HG03139 (cell line): ENCODE results near the gene DNAH14.
"Not testable (repeated sequence)": the region's sequence is repeated elsewhere in the genome, so short reads cannot be mapped to it uniquely, and the experiment has no call there.

Experiments
- ATAC-seq: cut with Tn5 transposase; IDR thresholded peaks from one replicate; pipeline ENCODE4 v1.9.1; 2021; ENCODE audit not compliant: unreplicated experiment

The DNAH14 gene

GRCh38 chr1:224991550-224991949, 62.1 kb downstream of the DNAH14 start:
- not testable (repeated sequence) for ATAC-seq

GRCh38 chr1:224995602-224996001, 66.1 kb downstream of the DNAH14 start:
- no peak for ATAC-seq

GRCh38 chr1:224996266-224996665, 66.8 kb downstream of the DNAH14 start:
- no peak for ATAC-seq

GRCh38 chr1:224998185-224998584, 68.7 kb downstream of the DNAH14 start:
- no peak for ATAC-seq

GRCh38 chr1:225004396-225004795, 74.9 kb downstream of the DNAH14 start:
- ATAC-seq, result no peak

GRCh38 chr1:225006352-225006751, 76.9 kb downstream of the DNAH14 start:
- not testable (repeated sequence) for ATAC-seq

GRCh38 chr1:225008050-225008449, 78.6 kb downstream of the DNAH14 start:
- not testable (repeated sequence) for ATAC-seq

GRCh38 chr1:225021037-225021436, 91.6 kb downstream of the DNAH14 start:
- no peak for ATAC-seq

- no peak for ATAC-seq
These were observed 97.2 kb downstream of the DNAH14 start for GRCh38 chr1:225026701-225027100.

- not testable (repeated sequence) for ATAC-seq
These were observed 107.0 kb downstream of the DNAH14 start for GRCh38 chr1:225036441-225036840.

GRCh38 chr1:225042263-225042662, 112.8 kb downstream of the DNAH14 start:
- ATAC-seq, result no peak

- no peak for ATAC-seq
These were observed 114.8 kb downstream of the DNAH14 start for GRCh38 chr1:225044258-225044657.

GRCh38 chr1:225049594-225049993, 120.1 kb downstream of the DNAH14 start:
- ATAC-seq, result no peak

GRCh38 chr1:225063722-225064121, 134.2 kb downstream of the DNAH14 start:
- ATAC-seq, result no peak

- ATAC-seq, result no peak
These were observed 141.5 kb downstream of the DNAH14 start for GRCh38 chr1:225070972-225071371.

GRCh38 chr1:225097175-225097574, 167.7 kb downstream of the DNAH14 start:
- ATAC-seq, result no peak

- ATAC-seq, result no peak
These were observed 181.5 kb downstream of the DNAH14 start for GRCh38 chr1:225111000-225111399.

GRCh38 chr1:225113265-225113664, 183.8 kb downstream of the DNAH14 start:
- no peak for ATAC-seq

- no peak for ATAC-seq
These were observed 185.0 kb downstream of the DNAH14 start for GRCh38 chr1:225114354-225114990.

GRCh38 chr1:225119307-225119706, 189.8 kb downstream of the DNAH14 start:
- no peak for ATAC-seq

GRCh38 chr1:225121095-225121494, 191.6 kb downstream of the DNAH14 start:
- ATAC-seq, result no peak

- ATAC-seq, result no peak
These were observed 202.4 kb downstream of the DNAH14 start for GRCh38 chr1:225131869-225132268.

GRCh38 chr1:225137976-225138375, 208.5 kb downstream of the DNAH14 start:
- ATAC-seq, result no peak
